WTC11 (cell line): ENCODE data around the gene SLC19A1.

Source experiments
- ARID4B ChIP-seq: sonication (generic); formaldehyde crosslinking; IDR thresholded peaks from 2 replicates; pipeline ENCODE4 v1.8.0; 2023; ENCODE audit warnings: missing genetic modification reagents, mild to moderate bottlenecking, borderline replicate concordance
- ATF6 ChIP-seq: sonication (generic); formaldehyde crosslinking; IDR thresholded peaks from 2 replicates; pipeline ENCODE4 v1.8.1; 2023; ENCODE audit warnings: mild to moderate bottlenecking, missing genetic modification reagents
- CREM ChIP-seq: sonication (generic); formaldehyde crosslinking; IDR thresholded peaks from 2 replicates; pipeline ENCODE4 v1.8.1; 2022; ENCODE audit warnings: mild to moderate bottlenecking, missing genetic modification reagents, moderate library complexity
- CTCF ChIP-seq: fragments of 200-600 bp; IDR thresholded peaks from 2 replicates; pipeline ENCODE4 v1.8.0; 2022; ENCODE audit warnings: antibody characterized with exemption
- ESRRA ChIP-seq: sonication (generic); formaldehyde crosslinking; IDR thresholded peaks from 2 replicates; pipeline ENCODE4 v1.8.1; 2022; ENCODE audit warnings: mild to moderate bottlenecking, missing genetic modification reagents, borderline replicate concordance
- ETV6 ChIP-seq: sonication (generic); formaldehyde crosslinking; IDR thresholded peaks from 2 replicates; pipeline ENCODE4 v1.8.1; 2022; ENCODE audit warnings: mild to moderate bottlenecking, missing genetic modification reagents
- FOXP4 ChIP-seq: sonication (generic); formaldehyde crosslinking; IDR thresholded peaks from 2 replicates; pipeline ENCODE4 v1.8.0; 2022; ENCODE audit warnings: mild to moderate bottlenecking, missing genetic modification reagents
- JUN ChIP-seq: sonication (generic); formaldehyde crosslinking; IDR thresholded peaks from 2 replicates; pipeline ENCODE4 v1.8.0; 2023; ENCODE audit warnings: mild to moderate bottlenecking, missing genetic modification reagents
- SMAD3 ChIP-seq: sonication (generic); formaldehyde crosslinking; IDR thresholded peaks from 2 replicates; pipeline ENCODE4 v1.8.0; 2022; ENCODE audit warnings: missing genetic modification reagents, mild to moderate bottlenecking, borderline replicate concordance

DNA sequence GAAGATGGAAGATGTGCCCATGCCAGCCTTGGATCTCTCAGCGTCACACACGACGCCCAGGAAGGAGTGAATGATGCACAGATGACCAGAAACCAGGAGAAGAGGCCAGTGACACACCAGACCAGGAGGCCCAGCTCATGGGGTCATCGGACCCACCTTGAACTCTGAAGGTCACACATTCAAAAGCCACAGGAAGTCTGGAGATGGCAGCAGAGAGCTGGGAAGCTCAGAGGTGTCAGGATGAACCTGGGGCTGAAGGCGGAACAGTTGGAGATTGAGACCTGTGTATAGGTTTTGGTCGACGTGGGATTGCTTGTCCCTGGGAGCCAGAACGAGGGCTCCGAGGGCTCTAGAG, 43.6 kb downstream of the SLC19A1 start:
- TF ChIP-seq JUN (CRISPR knock-in tag) = no peak
- no peak for TF ChIP-seq CTCF
- no peak for TF ChIP-seq CREM (CRISPR knock-in tag)
- no peak for TF ChIP-seq ARID4B (CRISPR knock-in tag)
- TF ChIP-seq ESRRA = no peak
- TF ChIP-seq ATF6 = no peak
- TF ChIP-seq ETV6 (CRISPR knock-in tag) = no peak
- no peak for TF ChIP-seq SMAD3 (CRISPR knock-in tag)
- TF ChIP-seq FOXP4 = no peak
